Ovary (tissue), 9 donors: ENCODE data around the gene UBE2S. TPM values are rescaled to one million over a fixed set of nuclear protein-coding genes. Genes with fewer than 3 reads are reported as not detected.

Experiments
- DNase-seq, 5 donors: peaks; one replicate each; pipeline ENCODE4 v3.0.0-alpha.2; 2019 to 2020
- H3K27ac ChIP-seq, 2 donors: fragments of 200-600 bp; one replicate each; pipeline versions ENCODE4 v1.5.1 to v1.8.0; 2019 to 2022
- H3K27me3 ChIP-seq: fragments of 200-600 bp; one replicate; pipeline ENCODE4 v1.8.0; 2022
- H3K36me3 ChIP-seq: fragments of 200-600 bp; sonication (generic); one replicate; pipeline ENCODE4 v1.5.1; 2019
- H3K4me1 ChIP-seq: one replicate; pipeline ENCODE4 v1.8.1; 2013; ENCODE audit warnings: mild to moderate bottlenecking, moderate library complexity; ENCODE audit not compliant: insufficient read depth
- H3K4me3 ChIP-seq: fragments of 200-600 bp; sonication (generic); one replicate; pipeline ENCODE4 v1.5.1; 2017
- H3K9me3 ChIP-seq, 2 donors: fragments of 200-600 bp in 1 of 2; sonication (generic) in 1 of 2; one replicate each; pipeline versions ENCODE4 v1.5.1 to v1.8.1; 2013 to 2019; ENCODE audit warnings: mild to moderate bottlenecking in 1 of 2, moderate library complexity in 1 of 2
- EP300 ChIP-seq: sonication (generic); formaldehyde crosslinking; IDR thresholded peaks from one replicate; pipeline ENCODE4 v1.6.1; 2017; ENCODE audit warnings: antibody characterized with exemption
- POLR2A ChIP-seq: fragments of 450-650 bp; IDR thresholded peaks from one replicate; pipeline ENCODE4 v1.6.1; 2017; ENCODE audit warnings: antibody characterized with exemption, mild to moderate bottlenecking, moderate library complexity
- WGBS, 3 donors: extraction: QIAGEN DNeasy Blood & Tissue Kit in 1 of 3; methylation state at CpG; one replicate each; pipeline versions ENCODE4 v1.1.5 to v1.1.7; 2013 to 2017; 5-methylcytosine and 5-hydroxymethylcytosine counted together
- intact Hi-C, 4 donors: fragments of 100-400 bp; cut with DNase I; formaldehyde crosslinking; loops; one replicate each; pipeline versions ENCODE4 v1.11.0 to v1.15.1; 2022 to 2023
- polyA plus RNA-seq, 2 donors: library from polyadenylated mRNA; stranded (reverse); fragments of 200-250 nt in 1 of 2; fragments of 350-450 nt in 1 of 2; fragmentation: Illumina TruSeq in 1 of 2; extraction: RNeasy Lipid Tissue Mini Kit (QIAGEN cat#74804) in 1 of 2; gene quantifications; one replicate each; pipeline ENCODE4 v1.2.3, GENCODE V29; 2013 to 2014
- total RNA-seq, 7 donors: library from RNA; depleted of rRNA in 2 of 7; stranded (reverse); fragments of >200 nt in 2 of 7; fragmentation: NEBNext Ultra II Directional in 3 of 7; extraction: Animal tissue kit (Norgen Biotek cat#: 25700) in 3 of 7; gene quantifications; one replicate each; pipeline versions ENCODE4 v1.1.0 to v1.2.4, GENCODE V29; 2016 to 2023
- TF ChIP-seq, protein P1 (sequence below), 3 donors: fragments of 450-650 bp in 2 of 3; fragments of 200-600 bp in 1 of 3; IDR thresholded peaks; one replicate each; pipeline versions ENCODE4 v1.5.1 to v1.8.0; 2016 to 2022; ENCODE audit warnings: antibody characterized with exemption in 3 of 3, mild to moderate bottlenecking in 1 of 3
- donor health status: DM: no; HTN: no; CAD: no; lungs with moderate emphysema.
- donor health status: DM: no; HTN: no; CAD: no.
- donor health status: Bipolar disorder and iron deficiency.
- donor health status: DM: yes; HTN: yes; CAD: no.
- donor health status: DM: no; HTN: no; CAD: no.
- donor health status: DM: yes; HTN: yes; CAD: no.

UBE2S gene
- total and polyA plus RNA-seq, 9 donors: 3.2 to 30.1 (median 16.1) TPM

DNA sequence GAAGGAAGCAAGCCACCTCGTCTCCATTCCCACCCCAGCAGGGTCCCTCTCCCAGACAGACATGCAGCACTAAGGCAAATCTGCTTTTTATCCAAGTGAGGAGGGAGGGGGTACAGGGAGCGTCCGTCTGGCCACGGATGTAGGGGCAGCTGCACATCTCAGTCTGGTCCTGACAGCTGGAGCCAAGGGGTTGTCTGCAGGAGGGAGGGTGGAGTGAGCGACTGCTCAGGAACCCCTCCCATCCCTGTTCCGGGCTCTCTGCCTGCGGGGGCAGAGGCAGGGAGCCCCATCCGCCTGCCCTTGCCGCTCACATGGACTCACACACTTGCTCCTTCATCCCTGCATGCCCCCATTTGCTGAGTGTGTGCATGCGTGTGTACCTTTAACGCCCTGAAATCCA, 28.4 kb downstream of the UBE2S start:
- H3K27ac ChIP-seq: no peak overlapping the region
- intact Hi-C loops: loop anchor here in 2 of 4 donors (10.0 kb wide), 2 partner anchors 94 to 234 kb away; partner anchors contain the start of genes BRSK1 (in 1 of the 2), HSPBP1 (in 1 of the 2) and TNNT1 (in 1 of the 2)
- no peaks in the 10 kb centered on the region for H3K27me3 ChIP-seq
- DNase-seq: no peak
- no peaks in the 10 kb centered on the region for H3K9me3 ChIP-seq
- peaks cover 2% of the 10 kb centered on the region for H3K4me1 ChIP-seq
- no peak for TF ChIP-seq POLR2A
- no peak for TF ChIP-seq EP300
- TF ChIP-seq, protein P1, sequence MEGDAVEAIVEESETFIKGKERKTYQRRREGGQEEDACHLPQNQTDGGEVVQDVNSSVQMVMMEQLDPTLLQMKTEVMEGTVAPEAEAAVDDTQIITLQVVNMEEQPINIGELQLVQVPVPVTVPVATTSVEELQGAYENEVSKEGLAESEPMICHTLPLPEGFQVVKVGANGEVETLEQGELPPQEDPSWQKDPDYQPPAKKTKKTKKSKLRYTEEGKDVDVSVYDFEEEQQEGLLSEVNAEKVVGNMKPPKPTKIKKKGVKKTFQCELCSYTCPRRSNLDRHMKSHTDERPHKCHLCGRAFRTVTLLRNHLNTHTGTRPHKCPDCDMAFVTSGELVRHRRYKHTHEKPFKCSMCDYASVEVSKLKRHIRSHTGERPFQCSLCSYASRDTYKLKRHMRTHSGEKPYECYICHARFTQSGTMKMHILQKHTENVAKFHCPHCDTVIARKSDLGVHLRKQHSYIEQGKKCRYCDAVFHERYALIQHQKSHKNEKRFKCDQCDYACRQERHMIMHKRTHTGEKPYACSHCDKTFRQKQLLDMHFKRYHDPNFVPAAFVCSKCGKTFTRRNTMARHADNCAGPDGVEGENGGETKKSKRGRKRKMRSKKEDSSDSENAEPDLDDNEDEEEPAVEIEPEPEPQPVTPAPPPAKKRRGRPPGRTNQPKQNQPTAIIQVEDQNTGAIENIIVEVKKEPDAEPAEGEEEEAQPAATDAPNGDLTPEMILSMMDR (IDR thresholded peaks at IDR 0.05): no peak
- H3K36me3 ChIP-seq: no peaks in the 10 kb centered on the region
- 46 to 64% (median 55%) methylated on average over 11 of the region's 11 CpGs for WGBS, 3 donors
- H3K4me3 ChIP-seq: no peak overlapping the region

DNA sequence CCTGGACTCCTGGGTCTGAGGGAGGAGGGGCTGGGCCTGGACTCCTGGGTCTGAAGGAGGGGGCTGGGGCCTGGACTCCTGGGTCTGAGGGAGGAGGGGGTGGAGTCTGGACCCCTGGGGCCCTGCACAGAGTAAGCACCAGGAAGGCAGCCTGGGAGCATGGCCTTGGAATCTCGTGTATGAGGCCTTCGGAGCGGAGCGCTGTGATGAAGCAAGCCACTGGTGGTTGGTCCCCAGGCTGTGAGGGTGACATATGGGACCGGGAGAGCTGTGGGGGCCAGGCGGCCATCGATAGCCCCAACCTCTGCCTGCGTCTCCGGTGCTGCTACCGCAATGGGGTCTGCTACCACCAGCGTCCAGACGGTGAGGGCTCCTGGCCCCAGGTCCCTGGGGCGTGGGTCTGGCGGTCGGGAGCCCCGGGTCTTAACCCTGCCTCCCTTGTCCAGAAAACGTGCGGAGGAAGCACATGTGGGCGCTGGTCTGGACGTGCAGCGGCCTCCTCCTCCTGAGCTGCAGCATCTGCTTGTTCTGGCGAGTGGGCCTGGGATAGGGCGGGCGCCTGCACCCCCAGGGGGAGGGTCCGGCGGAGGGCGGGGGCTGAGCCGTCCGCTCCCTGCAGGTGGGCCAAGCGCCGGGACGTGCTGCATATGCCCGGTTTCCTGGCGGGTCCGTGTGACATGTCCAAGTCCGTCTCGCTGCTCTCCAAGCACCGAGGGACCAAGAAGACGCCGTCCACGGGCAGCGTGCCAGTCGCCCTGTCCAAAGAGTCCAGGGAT, 30.0 kb downstream of the UBE2S start:
- H3K27ac ChIP-seq: no peak overlapping the region
- H3K27me3 ChIP-seq: no peaks in the 10 kb centered on the region
- H3K4me1 ChIP-seq: no peaks in the 10 kb centered on the region
- intact Hi-C loops: loop anchor here in 2 of 4 donors (10.0 kb wide), 2 partner anchors 93 to 233 kb away; partner anchors contain the start of genes BRSK1 (in 1 of the 2), HSPBP1 (in 1 of the 2) and TNNT1 (in 1 of the 2)
- no peak overlapping the region for H3K4me3 ChIP-seq
- H3K36me3 ChIP-seq: no peaks in the 10 kb centered on the region
- no peaks in the 10 kb centered on the region for H3K9me3 ChIP-seq
- TF ChIP-seq EP300 (no peak), POLR2A (no peak)
- TF ChIP-seq, protein P1 (IDR thresholded peaks at IDR 0.05): no peak
- 8 to 11% (median 11%) methylated on average over 31 to 43 of the region's 43 CpGs for WGBS, 3 donors
- DNase-seq: no peak

DNA sequence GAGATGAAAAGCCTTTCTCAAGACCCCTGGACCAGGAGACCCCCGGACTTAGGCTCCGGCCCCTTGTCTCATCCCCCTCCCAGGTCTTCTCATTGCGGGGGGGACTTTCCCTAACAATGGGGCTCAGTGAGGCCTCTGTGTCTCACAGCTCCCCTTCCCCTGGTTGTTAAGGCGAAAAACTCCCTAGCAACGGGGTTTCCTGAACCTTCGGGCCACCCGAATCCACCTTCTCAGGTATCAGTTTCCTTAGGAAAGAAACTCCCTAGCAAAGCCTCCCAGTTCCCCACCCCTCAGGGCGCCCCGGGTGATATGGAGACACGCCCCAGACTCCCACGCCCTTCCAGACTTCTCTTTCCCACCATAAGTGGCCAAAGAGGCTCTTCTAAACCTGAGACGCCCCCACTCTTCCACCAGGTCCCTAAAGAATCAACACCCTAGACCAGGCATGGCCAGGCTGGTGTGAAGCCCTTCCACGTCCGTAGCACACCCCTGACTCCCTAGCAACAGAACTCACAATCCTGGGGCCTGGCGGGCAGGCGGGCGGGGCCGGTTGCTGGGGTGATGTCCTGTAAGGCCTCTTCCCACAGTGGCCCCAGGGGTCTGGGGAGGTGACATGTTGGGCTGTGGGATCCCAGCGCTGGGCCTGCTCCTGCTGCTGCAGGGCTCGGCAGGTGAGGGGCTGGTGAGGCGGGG, 31.2 kb downstream of the UBE2S start, which contains the start of gene TMEM190:
Gene TMEM190 (plus strand): TSS at position 586 of the 693 bp plus-strand sequence. CDS start 28 bp downstream, at position 614.
- Histone ChIP-seq H3K9me3 (no peaks in the 10 kb centered on the region), H3K36me3 (no peaks in the 10 kb centered on the region), H3K4me3 (no peak within 1 kb of the TSS), H3K27ac (no peak within 1 kb of the TSS), H3K4me1 (no peaks in the 10 kb centered on the region), H3K27me3 (no peaks in the 10 kb centered on the region)
- DNase-seq: no peak
- WGBS, 3 donors: 78 to 83% (median 82%) methylated on average over 21 of the region's 21 CpGs
- TF ChIP-seq, protein P1 (IDR thresholded peaks at IDR 0.05): no peak
- TF ChIP-seq EP300 (no peak), POLR2A (no peak)
- intact Hi-C loops: loop anchor here in 2 of 4 donors (10.0 kb wide), 2 partner anchors 92 to 232 kb away; partner anchors contain the start of genes BRSK1 (in 1 of the 2), HSPBP1 (in 1 of the 2) and TNNT1 (in 1 of the 2)

DNA sequence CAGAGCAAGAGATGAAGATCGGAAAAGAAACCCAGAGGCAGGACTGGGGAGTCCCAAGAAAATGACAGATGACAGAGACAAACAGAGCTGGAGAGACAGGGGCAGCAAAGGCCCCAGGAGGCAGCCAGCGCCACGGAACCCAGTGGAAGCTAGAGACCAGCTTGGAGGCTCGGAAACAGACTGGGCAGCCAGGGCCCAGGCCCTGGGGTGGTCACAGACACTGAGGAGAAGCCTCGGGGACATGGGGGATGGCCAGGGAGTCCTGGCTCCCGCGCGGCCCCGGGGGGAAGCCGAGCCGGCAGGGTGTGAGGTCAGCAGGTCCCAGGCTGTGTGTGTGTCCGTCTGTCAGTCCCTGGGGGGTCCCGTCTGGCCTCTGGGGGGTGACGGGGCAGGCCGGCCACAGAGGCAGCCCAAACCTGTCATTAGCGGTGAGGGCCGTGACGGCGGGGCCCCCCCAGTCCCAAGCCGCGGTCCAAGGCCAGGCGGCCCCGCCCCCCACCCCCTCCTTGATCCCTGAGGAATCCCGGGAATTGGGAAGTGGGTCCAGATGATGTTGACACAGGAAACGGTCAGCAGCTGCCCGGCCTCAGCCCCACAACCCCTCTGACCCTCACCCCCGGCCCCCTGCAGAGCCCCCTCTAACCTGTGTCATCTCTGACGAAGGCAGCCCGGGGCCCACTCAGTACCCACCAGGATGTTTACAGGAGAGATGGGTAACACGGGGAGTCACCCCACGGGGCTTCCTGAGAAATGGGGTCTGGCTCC, 33.4 kb downstream of the UBE2S start:
- no peak overlapping the region for H3K4me3 ChIP-seq
- no peak for DNase-seq
- intact Hi-C loops: loop anchor here in 2 of 4 donors (10.0 kb wide), 2 partner anchors 89 to 229 kb away; partner anchors contain the start of genes BRSK1 (in 1 of the 2), HSPBP1 (in 1 of the 2) and TNNT1 (in 1 of the 2)
- H3K36me3 ChIP-seq: no peaks in the 10 kb centered on the region
- no peaks in the 10 kb centered on the region for H3K4me1 ChIP-seq
- WGBS, 3 donors: 11 to 34% (median 15%) methylated on average over 10 to 31 of the region's 31 CpGs
- no peak overlapping the region for H3K27ac ChIP-seq
- H3K27me3 ChIP-seq: no peaks in the 10 kb centered on the region
- H3K9me3 ChIP-seq: no peaks in the 10 kb centered on the region
- no peak for TF ChIP-seq EP300
- TF ChIP-seq POLR2A: no peak
- TF ChIP-seq, protein P1 (IDR thresholded peaks at IDR 0.05): no peak
